Brain pericyte (primary cell): ENCODE results near the gene C12orf60.

Experiments used
- DNase-seq: peaks from one replicate; pipeline ENCODE4 v3.0.0-alpha.2; 2012; ENCODE audit warnings: low read depth, low spot score

C12orf60 gene

GRCh38 chr12:14776236-14776961 is 27.1 kb upstream of the C12orf60 start:
- DNase-seq = no peak

DNA sequence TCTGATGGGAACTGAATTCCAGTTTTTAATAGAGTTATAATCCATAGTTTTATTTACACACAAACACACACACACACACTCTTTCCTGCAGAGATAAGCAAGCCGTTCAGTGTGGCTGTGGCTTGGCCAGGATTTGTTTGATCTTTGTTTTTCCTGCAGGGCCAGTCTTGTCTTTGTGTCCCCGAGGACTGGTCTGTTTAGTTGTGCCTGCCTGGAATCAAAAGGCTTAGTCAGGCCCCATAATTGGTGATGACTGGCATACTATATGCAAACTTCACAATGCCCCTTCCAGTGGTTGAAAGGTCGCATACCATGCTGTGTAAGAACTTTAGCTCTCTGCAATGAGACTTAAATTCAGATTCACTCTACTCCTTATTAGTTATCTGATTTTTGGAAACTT is 26.2 kb upstream of the C12orf60 start:
- DNase-seq = no peak

- no peak for DNase-seq
These were observed 23.6 kb upstream of the C12orf60 start for GRCh38 chr12:14779834-14780233.

GRCh38 chr12:14780859-14781258 is 22.6 kb upstream of the C12orf60 start:
- no peak for DNase-seq

GRCh38 chr12:14781563-14781962 is 21.9 kb upstream of the C12orf60 start:
- no peak for DNase-seq

DNA sequence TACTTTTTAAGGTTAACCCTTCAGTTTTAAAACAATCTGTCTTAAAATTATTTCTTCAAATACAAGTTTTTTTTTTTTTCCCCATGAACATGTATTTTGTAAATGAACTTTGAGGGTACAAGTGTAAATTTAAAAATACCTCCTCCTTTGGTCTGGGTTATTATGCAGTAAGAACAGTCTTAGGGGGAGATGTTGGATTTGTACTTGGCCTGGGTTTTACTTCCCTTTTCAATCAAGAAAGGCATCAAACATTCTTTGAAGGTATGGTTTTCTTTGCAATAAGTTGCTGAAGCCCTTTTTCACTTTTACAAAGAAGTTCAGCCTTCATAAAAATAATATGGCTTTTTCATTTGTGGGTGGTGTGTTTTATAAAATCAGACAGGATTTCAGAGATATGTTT is 20.7 kb upstream of the C12orf60 start:
- DNase-seq = no peak

GRCh38 chr12:14784471-14784870 is 19.0 kb upstream of the C12orf60 start:
- DNase-seq = no peak

DNA sequence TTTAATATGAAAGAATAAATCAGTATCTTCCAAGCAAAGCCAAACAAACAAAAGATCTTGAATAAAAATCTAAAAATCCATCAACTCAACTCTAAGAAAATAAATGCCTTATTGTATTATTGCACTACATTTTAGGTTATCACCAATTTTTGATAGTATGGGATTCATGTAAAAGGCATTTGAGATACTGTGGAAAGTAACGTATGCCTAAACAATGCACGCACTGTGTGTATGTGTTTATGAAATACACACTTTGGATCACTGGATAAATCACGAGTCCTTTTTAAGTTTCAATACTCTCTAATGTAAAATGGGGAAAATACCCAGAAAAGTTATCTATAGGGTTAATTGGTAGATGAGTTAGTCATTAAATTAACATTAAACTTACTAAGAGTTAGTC is 17.9 kb upstream of the C12orf60 start:
- DNase-seq = no peak

DNA sequence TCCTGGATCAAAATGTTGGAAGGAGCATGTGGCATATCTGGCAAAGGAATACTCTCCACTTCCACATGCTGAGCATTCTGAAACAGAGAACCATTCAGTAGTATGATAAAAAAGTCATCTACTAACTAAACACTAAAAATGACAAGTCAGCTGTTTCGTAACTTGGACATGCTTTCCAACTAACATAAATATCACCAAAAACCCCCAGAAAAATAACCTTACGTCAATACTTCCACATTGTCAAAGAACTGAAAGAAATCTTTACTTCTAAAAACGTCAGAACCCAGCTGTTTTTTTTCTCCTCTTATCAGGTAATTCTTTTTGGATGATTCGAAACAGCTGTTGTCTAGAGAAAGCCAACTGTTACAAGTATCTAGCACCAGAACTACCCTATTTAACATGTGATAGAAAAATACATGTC is 8.4 kb upstream of the C12orf60 start:
- no peak for DNase-seq

GRCh38 chr12:14802247-14802646 is 1.2 kb upstream of the C12orf60 start:
- DNase-seq = no peak

GRCh38 chr12:14802721-14803010 is 804 bp upstream of the C12orf60 start:
- no peak for DNase-seq

DNA sequence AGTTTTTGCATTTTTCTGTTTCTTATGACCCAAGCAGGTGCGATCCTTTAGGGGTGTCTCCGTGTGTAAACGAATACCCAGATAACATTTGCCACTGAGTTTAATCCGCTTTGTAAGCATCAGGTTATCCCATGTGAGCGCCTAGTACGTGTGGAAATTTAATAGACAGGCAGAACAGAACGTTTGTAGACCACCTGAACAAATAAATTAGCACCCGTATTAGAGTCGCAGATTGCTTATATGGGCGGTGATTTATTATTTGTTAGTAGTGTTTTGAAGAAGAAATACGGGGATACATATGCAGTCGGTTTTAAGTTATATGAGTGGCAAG is 325 bp downstream of the C12orf60 start:
- DNase-seq = no peak

DNA sequence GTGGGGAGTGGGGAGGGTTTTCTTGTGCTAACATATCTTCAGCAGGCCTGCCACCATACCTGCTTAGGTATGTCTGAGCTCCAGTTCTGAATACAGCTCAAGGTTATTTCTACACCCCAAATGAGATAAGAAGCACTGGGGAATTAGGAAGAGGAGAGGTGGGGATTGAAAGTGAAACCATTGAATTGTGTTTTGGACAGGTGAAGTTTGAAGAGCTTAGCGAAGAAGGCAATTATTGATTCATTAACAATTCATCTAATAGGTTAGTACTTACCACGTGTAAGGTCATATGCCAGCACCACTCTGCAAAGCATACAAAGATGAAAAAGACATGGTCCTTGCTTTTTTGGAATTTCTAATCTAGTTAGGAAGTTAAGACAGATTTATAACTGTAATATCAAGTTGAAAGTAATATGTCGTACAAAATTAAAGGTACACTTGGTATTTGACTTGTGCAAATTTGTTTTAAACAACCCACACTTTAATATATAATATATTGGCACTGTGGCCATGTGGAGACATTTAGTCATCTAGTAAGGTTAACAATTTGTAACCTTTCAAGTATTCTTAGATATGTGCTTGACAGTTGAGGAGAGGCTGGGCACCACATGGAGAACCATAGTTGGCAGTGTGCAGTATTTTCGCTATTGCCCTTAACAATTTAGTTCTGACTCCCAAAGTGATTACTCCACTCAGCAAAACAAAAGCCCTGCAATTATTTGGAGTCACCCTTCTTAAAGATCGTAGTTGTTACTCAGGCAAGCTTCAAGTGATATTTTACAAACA is 6.9 kb downstream of the C12orf60 start:
- DNase-seq = no peak

- DNase-seq = no peak
These were observed 7.5 kb downstream of the C12orf60 start for GRCh38 chr12:14810953-14811483.

- no peak for DNase-seq
These were observed 8.0 kb downstream of the C12orf60 start for GRCh38 chr12:14811486-14811885.

- no peak for DNase-seq
These were observed 10.5 kb downstream of the C12orf60 start, which contains the start of gene SMCO3 for GRCh38 chr12:14814014-14814413. Gene SMCO3, minus strand, starts transcription at chr12:14814182. Its CDS starts 7,502 bp downstream, at chr12:14806680.

DNA sequence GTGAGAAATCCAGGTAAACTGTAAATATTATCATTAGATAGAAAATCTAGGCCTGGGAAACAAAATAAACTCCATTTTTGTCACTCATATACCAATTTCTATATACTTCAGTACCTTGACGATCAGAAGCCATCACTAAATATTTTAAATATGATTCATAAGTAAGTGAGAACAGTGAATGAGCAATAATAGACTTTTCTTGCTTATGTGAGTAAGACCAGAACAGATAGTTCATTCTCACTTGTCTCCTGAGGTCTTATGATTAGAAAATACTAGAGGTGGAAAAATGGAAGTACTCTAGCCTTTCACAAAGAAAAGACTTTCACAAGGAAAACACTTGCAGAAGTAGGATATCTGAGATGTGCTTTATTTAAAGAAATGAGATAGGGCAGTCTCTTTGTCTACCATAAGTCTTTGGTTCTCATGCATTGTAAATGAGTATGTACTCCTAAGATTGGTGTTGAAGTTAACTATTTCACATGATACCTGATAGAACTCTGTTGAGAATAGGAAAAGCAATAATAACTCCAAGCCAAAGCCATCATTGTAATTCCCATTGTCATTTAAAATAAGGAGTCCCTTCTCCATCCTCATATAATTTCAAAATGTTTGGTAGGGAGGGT is 20.7 kb downstream of the C12orf60 start:
- no peak for DNase-seq

DNA sequence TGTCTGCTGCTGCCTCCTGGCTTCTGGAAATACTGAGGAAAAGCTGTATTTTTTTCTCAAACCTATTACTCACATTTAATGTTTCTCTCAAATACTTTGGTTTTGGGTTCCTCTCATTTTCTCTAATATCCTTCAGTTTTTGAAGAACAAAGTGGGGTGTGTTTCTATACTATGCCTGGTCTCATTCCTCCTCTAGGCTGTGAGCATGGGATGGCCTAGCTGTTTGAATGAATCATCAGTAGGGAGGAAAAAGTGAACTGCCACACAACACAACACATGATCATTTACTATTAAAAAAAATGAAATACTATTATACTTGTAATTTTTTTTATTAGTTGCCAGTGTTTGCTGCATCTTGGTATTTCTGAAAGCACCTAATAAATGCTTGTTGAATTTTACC is 21.8 kb downstream of the C12orf60 start:
- DNase-seq = no peak

GRCh38 chr12:14826491-14826890 is 23.0 kb downstream of the C12orf60 start:
- no peak for DNase-seq

DNA sequence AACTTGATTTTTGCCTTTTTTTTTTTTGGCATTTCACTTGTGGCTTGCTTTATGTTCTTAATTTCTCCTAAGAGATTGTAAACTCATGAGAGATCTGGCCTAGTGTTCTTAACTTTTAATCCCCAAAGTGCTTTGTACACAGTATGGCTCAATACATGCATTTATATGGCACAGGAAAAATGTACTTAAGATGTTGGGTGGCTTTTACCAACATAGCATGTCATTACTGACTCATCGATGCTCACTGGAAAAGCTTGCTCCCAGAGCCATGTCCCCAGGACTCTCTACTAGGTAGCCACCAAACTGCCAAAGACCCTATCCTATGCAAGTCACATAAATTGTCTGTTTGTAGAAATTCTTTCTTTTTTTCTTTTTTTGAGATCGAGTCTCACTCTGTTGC is 23.6 kb downstream of the C12orf60 start:
- no peak for DNase-seq

GRCh38 chr12:14828892-14829291 is 25.4 kb downstream of the C12orf60 start:
- DNase-seq = no peak

DNA sequence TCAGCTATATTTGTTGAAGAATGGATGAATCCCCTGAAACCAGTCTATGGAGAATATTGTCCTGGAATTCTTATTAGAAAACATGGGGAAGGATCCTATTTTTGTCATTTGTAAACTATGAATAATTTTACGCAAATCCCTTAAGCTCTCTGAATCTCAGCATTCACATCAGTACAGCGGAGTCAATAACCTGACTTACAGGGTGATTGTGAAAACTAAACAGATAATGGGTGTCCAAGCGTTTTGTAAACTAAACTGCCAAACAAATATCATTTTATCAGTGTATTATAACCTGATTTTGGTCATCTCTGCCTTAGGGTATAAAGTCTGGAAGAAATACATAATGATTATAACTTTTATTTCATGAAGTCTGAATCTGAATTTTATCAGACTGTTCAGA is 29.9 kb downstream of the C12orf60 start:
- DNase-seq = no peak

- DNase-seq = no peak
These were observed 30.5 kb downstream of the C12orf60 start for GRCh38 chr12:14833952-14834351.
